Activated CD4-positive, alpha-beta memory T cell treated with anti-CD3 and anti-CD28 coated beads, Interleukin-2, amount 10 ng/mL, durations not matched to agents 7 days and 5 days (primary cell): ENCODE measurements around the gene CDCP2. TPM values are rescaled to one million over a fixed set of nuclear protein-coding genes. Genes with fewer than 3 reads are reported as not detected.

Experiments
- CTCF ChIA-PET: fragments of 350-600 bp; sonication (Branson Sonifier 250); formaldehyde crosslinking; loops from one replicate; lab custom pipeline; 2021; ENCODE audit warnings: antibody characterized with exemption, inconsistent platforms; lab: Charles Lee
- POLR2A ChIA-PET: fragments of 350-600 bp; sonication (Branson Sonifier 250); formaldehyde crosslinking; loops from one replicate; lab custom pipeline; 2021; ENCODE audit warnings: antibody characterized with exemption; lab: Charles Lee
- DNase-seq: peaks from one replicate; pipeline ENCODE4 v3.0.0-alpha.2; 2020
- H3K27ac Mint-ChIP-seq: one replicate; pipeline ENCODE4 v1.8.0; 2021; ENCODE audit warnings: mild to moderate bottlenecking, mixed read lengths
- H3K27me3 Mint-ChIP-seq: one replicate; pipeline ENCODE4 v1.8.0; 2021; ENCODE audit warnings: mixed read lengths
- H3K36me3 Mint-ChIP-seq: one replicate; pipeline ENCODE4 v1.8.0; 2021; ENCODE audit warnings: low read depth, mixed read lengths
- H3K4me1 Mint-ChIP-seq: one replicate; pipeline ENCODE4 v1.8.0; 2021; ENCODE audit warnings: mixed read lengths
- H3K4me3 Mint-ChIP-seq: one replicate; pipeline ENCODE4 v1.8.0; 2021; ENCODE audit warnings: mild to moderate bottlenecking, mixed read lengths
- H3K9me3 Mint-ChIP-seq: one replicate; pipeline ENCODE4 v1.8.0; 2021; ENCODE audit warnings: mixed read lengths
- total RNA-seq, 2 experiments: library from RNA; stranded (reverse); gene quantifications; one replicate each; pipeline ENCODE4 v1.2.3, GENCODE V29; 2021

The CDCP2 gene
- total RNA-seq, 2 experiments from 2014 or later, result not detected

DNA sequence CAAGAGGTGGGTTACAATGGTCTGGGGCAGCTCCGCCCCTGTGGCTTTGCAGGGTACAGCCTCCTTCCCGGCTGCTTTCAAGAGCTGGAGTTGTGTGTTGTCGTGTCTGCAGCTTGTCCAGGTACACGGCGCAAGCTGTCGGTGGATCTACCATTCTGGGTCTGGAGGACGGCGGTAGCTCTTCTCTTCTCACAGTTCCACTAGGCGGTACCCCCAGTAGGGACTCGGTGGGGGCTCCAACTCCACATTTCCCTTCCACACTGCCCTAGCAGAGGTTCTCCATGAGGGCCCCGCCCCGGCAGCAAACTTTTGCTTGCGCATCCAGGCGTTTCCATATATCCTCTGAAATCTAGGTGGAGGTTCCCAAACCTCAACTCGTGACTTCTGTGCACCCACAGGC is 12.3 kb upstream of the CDCP2 start:
- POLR2A ChIA-PET, result interaction anchor here (1.0 kb wide), 1 partner anchor 35 kb away, joined by 3 read pairs; the partner anchor contains the start of genes CYB5RL and MRPL37
- Mint-ChIP-seq H3K27me3 (no peaks in the 10 kb centered on the region), H3K27ac (no peak overlapping the region), H3K4me1 (no peaks in the 10 kb centered on the region), H3K4me3 (no peak overlapping the region), H3K9me3 (no peaks in the 10 kb centered on the region), H3K36me3 (no peaks in the 10 kb centered on the region)
- DNase-seq, result no peak
- CTCF ChIA-PET, result interaction anchor here (0.7 kb wide), 1 partner anchor 67 kb away, joined by 3 read pairs; no protein-coding TSS in a partner anchor

DNA sequence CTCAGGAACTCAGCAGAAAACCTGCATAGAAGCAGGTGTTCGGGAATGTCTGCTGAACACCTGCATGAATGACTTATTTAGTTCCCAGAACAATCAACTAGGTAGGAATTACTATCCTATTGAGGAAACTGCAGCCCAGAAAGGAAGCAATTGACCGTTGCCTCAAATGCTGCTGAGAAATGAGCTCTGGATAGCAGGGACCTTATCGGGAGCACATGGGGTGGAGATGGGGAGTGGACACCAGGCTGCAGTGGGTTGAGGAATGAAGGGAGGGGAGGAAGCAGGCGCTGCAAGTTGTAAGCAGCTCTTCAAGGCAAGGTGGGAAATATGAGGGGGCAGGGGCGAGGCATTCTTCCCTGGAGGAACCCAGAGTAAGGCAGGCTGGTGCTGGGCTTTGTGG is 10.8 kb upstream of the CDCP2 start:
- Mint-ChIP-seq H3K4me3 (no peak overlapping the region), H3K9me3 (no peaks in the 10 kb centered on the region), H3K27ac (no peak overlapping the region), H3K36me3 (no peaks in the 10 kb centered on the region), H3K27me3 (no peaks in the 10 kb centered on the region), H3K4me1 (no peaks in the 10 kb centered on the region)
- DNase-seq, result no peak
- CTCF ChIA-PET, result no interaction called here
- POLR2A ChIA-PET, result no interaction called here

DNA sequence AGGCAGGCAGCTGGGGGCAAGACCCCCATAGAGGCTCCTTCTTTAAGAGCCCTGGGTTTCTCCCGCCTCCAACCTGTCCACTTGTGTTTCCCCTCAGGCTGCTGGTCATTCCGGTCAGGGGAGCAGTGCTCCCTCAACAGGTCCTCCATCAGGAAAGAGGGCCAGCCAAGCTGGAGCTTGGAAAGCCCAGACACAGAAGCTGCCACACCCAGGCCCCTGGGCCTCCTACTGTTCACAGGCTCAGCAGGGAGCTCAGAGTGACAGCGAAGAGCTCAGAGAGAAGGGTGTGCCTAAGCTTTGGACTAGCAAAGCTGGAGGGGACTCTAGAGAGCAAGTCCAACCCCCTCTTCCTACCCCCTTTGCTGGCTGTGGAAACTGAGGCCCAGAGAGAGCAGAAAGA is 10.3 kb upstream of the CDCP2 start:
- Mint-ChIP-seq H3K27me3 (no peaks in the 10 kb centered on the region), H3K4me3 (no peak overlapping the region), H3K9me3 (no peaks in the 10 kb centered on the region), H3K4me1 (no peaks in the 10 kb centered on the region), H3K36me3 (no peaks in the 10 kb centered on the region), H3K27ac (no peak overlapping the region)
- ChIA-PET CTCF (no interaction called here), POLR2A (no interaction called here)
- DNase-seq, result no peak

DNA sequence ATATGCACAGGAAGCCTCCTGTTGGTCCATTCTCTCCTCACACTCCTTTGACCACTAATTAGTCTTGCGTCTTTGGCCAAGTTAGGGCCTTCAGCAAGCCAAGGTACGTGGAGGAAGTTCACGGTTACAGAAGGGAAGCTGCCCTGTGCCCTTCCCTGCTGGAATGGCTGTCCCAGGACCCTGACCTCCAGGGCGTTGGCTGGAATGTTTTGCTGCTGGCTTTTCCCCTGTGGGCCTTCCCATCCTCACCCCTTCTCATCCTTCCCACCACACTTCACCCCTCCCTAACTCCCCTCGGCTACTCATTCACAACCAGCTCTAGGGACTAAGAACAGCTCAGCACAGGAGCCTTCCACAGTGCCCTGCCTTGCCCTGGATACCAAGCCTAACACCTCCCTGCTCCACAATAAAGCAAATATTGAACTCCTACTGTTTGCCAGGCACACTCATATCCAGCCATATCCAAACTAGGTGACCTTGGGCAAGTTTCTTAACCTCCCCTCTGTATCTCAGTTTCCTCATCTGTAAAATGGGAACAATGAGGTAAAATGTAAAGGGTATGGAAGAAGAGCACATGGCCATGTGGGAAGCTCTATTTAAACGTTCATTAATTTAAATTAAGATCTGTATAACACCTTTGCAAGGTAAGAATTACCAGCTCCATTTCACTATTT is 8.8 kb upstream of the CDCP2 start:
- ChIA-PET CTCF (no interaction called here), POLR2A (no interaction called here)
- no peak overlapping the region for H3K27ac Mint-ChIP-seq
- no peaks in the 10 kb centered on the region for H3K27me3 Mint-ChIP-seq
- no peak for DNase-seq
- H3K4me3 Mint-ChIP-seq, result no peak overlapping the region
- H3K4me1 Mint-ChIP-seq, result no peaks in the 10 kb centered on the region
- no peaks in the 10 kb centered on the region for H3K36me3 Mint-ChIP-seq
- no peaks in the 10 kb centered on the region for H3K9me3 Mint-ChIP-seq

DNA sequence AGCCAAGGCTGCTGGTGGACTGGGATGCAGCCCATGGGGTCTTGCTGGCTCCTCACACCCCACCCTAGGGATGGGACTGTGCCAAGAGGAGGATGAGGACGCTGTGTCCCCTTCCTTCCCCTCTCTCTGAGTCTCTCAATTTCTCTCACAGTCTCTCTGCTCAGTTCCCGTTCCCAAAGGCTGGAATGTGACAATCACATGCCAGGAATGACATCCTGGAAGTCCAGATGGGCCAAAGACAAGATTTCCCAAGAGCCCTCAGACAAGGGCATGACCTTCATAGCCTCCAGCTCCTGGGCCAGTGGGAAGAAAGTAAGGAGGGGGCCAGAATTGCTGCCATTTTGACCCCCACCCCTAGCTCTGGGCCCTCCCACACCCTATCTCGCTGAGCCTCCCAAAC is 7.6 kb upstream of the CDCP2 start:
- Mint-ChIP-seq H3K9me3 (no peaks in the 10 kb centered on the region), H3K27ac (no peak overlapping the region), H3K27me3 (no peaks in the 10 kb centered on the region), H3K4me3 (no peak overlapping the region), H3K36me3 (no peaks in the 10 kb centered on the region), H3K4me1 (no peaks in the 10 kb centered on the region)
- CTCF ChIA-PET, result no interaction called here
- DNase-seq, result no peak
- POLR2A ChIA-PET, result no interaction called here

DNA sequence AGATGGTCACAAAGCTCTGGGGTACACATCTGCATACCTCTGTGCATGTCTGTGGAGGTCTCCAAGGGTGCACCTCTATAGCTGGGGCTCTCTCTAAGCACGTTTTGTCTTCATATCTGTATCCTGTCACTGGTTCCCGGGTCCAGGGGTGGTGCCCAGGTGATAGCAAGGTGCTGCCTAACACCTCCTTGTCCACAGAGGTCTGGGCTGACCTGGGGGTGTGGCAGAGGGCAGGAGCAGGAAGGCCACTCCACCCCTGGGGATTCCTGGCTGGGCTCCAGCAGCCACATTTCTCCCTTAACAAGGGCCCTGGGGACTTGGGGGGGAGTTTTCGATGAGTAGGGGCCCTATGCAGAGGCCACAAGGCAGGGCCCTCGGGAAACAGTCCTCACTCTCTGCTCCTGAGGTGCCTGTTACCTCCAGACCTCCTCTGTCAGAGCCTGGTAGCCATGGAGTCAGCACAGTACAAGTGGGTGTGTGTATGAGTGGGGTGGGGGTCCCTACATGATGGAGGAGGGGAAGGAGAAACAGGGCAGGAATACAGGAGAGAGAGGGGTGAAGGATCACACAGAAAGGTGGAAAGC is 7.0 kb upstream of the CDCP2 start:
- H3K4me3 Mint-ChIP-seq, result no peak overlapping the region
- H3K9me3 Mint-ChIP-seq, result no peaks in the 10 kb centered on the region
- ChIA-PET CTCF (no interaction called here), POLR2A (no interaction called here)
- no peaks in the 10 kb centered on the region for H3K27me3 Mint-ChIP-seq
- H3K4me1 Mint-ChIP-seq, result no peaks in the 10 kb centered on the region
- DNase-seq, result no peak
- H3K27ac Mint-ChIP-seq, result no peak overlapping the region
- no peaks in the 10 kb centered on the region for H3K36me3 Mint-ChIP-seq

DNA sequence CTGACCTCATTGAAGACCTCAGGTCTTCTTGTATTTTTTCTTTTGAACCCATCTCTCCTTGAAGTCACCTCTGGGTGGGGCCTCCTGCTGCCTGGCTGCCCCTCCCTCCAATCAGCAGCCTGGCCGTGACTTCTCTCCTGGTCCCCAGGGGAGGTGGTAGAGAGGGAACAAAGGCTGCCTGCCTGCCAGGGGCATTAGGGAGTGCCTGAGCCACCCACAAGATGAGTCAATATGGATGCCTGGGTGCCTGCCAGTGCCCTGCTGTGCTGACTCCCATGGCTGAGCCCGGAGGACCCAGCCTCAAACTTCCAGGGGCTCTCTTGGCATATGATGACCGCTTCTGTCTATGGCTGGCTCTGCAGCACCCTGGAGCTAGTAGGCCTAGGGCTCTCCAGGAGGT is 5.3 kb upstream of the CDCP2 start:
- Mint-ChIP-seq H3K36me3 (no peaks in the 10 kb centered on the region), H3K4me3 (no peak overlapping the region), H3K27me3 (no peaks in the 10 kb centered on the region), H3K27ac (no peak overlapping the region), H3K4me1 (no peaks in the 10 kb centered on the region), H3K9me3 (no peaks in the 10 kb centered on the region)
- POLR2A ChIA-PET, result no interaction called here
- CTCF ChIA-PET, result no interaction called here
- DNase-seq, result no peak

DNA sequence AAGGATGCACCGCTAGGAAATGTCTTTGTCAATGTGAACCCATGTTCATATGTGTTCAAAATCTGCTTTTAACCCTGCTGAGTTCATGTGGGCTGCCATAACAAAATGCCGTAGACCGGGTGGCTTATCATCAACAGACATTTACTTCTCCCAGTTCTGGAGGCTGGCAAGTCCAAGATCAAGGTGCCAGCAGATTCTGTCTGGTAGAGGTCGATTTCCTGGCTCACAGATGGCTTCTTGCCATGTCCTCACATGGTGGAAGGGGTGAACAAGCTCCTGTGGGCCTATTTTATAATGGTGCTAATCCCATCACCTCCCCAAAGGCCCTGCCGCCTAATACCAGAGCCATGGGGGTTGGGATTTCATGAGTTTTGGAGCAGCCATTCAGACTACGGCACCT is 4.6 kb upstream of the CDCP2 start:
- H3K9me3 Mint-ChIP-seq, result no peaks in the 10 kb centered on the region
- CTCF ChIA-PET, result no interaction called here

DNA sequence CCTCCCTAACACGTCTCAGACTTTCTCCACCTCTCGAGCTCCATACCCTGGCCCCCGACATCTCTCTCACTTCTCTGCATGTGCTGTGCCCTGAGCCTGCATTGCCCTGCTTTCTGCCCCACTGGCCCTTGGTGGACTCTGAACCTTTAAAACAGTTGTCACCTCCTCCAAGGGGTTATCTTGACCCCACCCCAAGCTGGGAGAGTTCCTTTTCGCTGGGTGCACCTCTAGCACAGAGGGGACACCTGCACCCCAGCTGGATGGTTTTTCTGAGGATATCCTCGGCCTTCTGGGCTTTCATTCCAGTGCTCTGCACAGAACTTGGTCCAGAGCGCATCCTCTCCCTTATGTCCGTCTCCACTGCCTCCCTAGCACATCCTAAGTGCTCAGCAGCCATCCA is 4.2 kb upstream of the CDCP2 start:
- H3K36me3 Mint-ChIP-seq, result no peaks in the 10 kb centered on the region
- ChIA-PET POLR2A (no interaction called here), CTCF (no interaction called here)
- H3K9me3 Mint-ChIP-seq, result no peaks in the 10 kb centered on the region
- H3K4me3 Mint-ChIP-seq, result no peak overlapping the region
- no peak overlapping the region for H3K27ac Mint-ChIP-seq
- no peaks in the 10 kb centered on the region for H3K4me1 Mint-ChIP-seq
- no peak for DNase-seq
- H3K27me3 Mint-ChIP-seq, result no peaks in the 10 kb centered on the region

More for the DNA sequence above, 4.6 kb upstream of the CDCP2 start:
- POLR2A ChIA-PET, result no interaction called here
- Mint-ChIP-seq H3K27me3 (no peaks in the 10 kb centered on the region), H3K27ac (no peak overlapping the region), H3K4me1 (no peaks in the 10 kb centered on the region), H3K4me3 (no peak overlapping the region), H3K36me3 (no peaks in the 10 kb centered on the region)
- no peak for DNase-seq

DNA sequence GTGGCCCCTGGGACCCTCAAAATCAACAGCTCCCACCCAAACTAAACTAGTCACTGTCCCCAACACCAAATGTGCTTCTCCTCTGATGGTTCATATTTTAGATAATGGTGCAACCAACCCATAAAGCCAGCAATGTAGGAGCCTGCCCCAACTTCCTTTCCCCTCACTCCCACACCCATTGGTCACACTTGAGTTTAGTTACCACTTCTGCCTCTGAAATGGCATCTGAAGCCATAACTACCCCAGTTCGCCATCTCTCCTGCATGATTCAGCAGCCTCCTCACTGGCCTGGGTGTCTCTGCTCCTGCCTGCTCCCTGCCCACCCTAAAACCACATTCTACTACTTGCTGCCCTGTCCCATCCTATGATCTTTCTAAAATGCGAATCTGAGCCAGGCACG is 3.4 kb upstream of the CDCP2 start:
- POLR2A ChIA-PET, result no interaction called here
- Mint-ChIP-seq H3K9me3 (no peaks in the 10 kb centered on the region), H3K36me3 (no peaks in the 10 kb centered on the region), H3K27me3 (no peaks in the 10 kb centered on the region), H3K4me3 (no peak overlapping the region), H3K4me1 (no peaks in the 10 kb centered on the region), H3K27ac (no peak overlapping the region)
- DNase-seq, result no peak
- CTCF ChIA-PET, result no interaction called here

DNA sequence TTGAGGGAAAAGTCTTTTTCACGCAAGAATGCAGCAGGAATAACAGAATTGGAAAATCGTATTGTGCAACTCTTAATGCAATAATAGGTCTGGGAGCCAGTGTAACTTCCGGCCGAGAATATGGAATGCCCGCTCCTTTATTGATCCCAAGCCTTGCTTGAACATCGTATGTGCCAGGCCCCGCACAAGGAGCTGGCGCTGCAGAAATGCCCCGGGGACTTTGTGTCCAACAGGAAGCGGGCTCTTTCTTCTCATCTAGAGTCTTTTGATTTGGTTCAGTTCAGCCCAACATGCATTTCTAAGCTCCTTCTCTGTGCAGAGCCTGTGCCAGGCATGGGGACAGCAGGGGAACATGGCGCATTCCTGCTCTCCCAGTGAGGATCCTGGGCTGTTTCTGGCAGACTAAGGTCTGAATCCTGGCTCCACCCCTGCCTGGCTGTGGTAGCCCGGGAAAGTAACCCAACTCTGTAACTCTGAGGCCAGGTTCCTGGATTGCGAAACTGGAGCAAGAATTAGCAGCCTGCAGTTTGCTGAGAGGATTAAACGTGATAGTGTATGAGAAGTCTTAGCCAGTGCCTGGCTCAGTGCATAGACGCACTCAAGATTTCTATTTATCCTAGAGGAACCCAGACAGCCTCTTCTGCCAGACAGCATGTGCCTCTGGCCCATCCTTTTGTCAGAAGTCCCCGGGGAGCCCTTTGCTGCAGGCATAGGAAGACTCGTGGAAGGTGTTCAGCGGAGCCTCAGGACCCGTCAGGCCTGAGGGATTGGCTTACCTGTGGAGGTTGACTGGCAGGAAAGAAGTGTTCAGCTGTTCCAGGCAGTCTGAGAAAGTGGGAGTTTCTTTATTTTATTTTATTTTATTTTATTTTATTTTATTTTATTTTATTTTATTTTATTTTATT is 987 bp upstream of the CDCP2 start:
- ChIA-PET POLR2A (no interaction called here), CTCF (interaction anchor here (1.0 kb wide), 1 partner anchor 19 kb away, joined by 9 read pairs; no protein-coding TSS in a partner anchor)
- DNase-seq, result no peak
- peaks cover 5% of the 10 kb centered on the region for H3K4me1 Mint-ChIP-seq
- H3K4me3 Mint-ChIP-seq, result no peak overlapping the region
- no peak overlapping the region for H3K27ac Mint-ChIP-seq
- H3K36me3 Mint-ChIP-seq, result no peaks in the 10 kb centered on the region
- H3K9me3 Mint-ChIP-seq, result no peaks in the 10 kb centered on the region
- H3K27me3 Mint-ChIP-seq, result no peaks in the 10 kb centered on the region

DNA sequence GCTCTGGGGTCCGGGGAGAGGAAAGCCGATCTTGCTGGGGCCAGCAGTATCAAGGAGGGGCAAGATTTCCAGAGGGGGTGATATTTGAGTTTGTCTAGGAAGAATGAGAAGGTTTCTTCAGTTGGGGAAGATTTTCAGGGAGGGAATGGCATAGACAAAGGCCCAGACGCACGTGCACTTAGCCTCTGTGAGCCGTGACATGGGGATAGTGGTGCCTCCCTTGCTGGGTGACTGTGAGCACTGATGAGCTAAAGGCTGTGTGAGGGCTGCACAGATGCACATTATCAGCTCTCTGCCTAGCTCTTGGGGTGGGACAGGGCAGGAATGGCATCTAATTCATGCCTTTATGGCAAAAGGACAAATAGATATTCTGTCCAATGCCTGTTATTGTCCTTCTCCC is 1.8 kb downstream of the CDCP2 start:
- DNase-seq, result no peak
- Mint-ChIP-seq H3K36me3 (no peaks in the 10 kb centered on the region), H3K27ac (no peak overlapping the region), H3K4me1 (peaks cover 5% of the 10 kb centered on the region), H3K4me3 (no peak overlapping the region), H3K9me3 (no peaks in the 10 kb centered on the region), H3K27me3 (no peaks in the 10 kb centered on the region)
- ChIA-PET POLR2A (no interaction called here), CTCF (no interaction called here)

DNA sequence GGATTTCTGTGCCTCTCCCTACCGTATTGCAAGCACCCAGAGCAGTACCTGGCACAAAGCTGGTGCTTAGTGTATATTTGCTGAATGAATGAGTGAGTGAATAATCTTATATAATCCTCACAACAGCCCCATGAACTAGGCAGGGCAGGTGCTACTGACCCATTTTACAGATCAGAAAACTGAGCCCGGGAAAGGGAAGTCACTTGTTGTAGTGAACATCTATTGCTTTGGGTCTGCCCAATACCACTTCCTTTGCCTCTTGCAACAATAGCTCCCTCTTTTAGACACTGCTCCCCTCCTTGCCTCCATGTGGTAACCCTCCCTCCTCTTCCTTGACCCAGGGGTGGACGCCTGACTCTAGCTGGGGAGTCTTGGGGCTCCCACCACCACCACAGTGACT is 3.1 kb downstream of the CDCP2 start:
- Mint-ChIP-seq H3K9me3 (no peaks in the 10 kb centered on the region), H3K27me3 (no peaks in the 10 kb centered on the region), H3K4me1 (peaks cover 5% of the 10 kb centered on the region), H3K27ac (no peak overlapping the region), H3K36me3 (no peaks in the 10 kb centered on the region), H3K4me3 (no peak overlapping the region)
- DNase-seq, result no peak
- ChIA-PET CTCF (no interaction called here), POLR2A (no interaction called here)
